GM21390 (cell line): ENCODE measurements around the gene KLF4.

Experiments
- ATAC-seq: cut with Tn5 transposase; IDR thresholded peaks from one replicate; pipeline ENCODE4 v1.9.1; 2021; ENCODE audit not compliant: unreplicated experiment

Gene KLF4

DNA sequence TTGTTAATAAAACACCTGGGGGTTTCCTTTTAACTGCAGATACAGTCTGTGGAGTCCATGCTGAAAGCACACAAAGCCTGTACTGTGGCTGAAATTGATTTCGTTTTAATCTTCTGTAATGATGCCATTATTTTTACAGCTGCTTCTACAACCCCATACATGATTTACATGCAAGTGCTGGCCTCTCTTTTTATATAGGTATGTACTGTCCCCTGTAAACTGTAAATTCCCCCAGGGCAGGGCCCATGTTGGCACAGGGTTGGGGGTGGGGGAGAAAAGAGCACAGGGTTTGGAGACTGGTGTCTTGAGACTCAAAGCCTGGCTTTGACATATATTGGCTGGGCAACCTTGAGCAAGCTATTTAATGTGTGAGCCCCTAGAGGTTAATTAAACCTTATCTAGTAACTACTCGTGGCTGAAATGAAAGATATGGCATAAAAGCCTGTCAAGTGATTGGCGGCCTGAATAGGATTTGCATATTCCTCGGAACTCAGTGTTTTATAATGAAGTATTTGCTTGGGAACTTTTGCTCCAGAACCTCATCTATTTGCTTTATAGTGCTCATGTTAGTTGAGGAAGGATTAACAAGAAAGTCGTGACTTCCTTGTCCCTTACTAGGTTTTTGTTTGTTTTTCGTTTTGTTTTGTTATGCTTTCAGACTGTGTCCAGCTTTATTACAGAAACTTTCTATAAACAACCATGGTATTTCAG lies 34.0 kb downstream of the KLF4 start:
- no peak for ATAC-seq

DNA sequence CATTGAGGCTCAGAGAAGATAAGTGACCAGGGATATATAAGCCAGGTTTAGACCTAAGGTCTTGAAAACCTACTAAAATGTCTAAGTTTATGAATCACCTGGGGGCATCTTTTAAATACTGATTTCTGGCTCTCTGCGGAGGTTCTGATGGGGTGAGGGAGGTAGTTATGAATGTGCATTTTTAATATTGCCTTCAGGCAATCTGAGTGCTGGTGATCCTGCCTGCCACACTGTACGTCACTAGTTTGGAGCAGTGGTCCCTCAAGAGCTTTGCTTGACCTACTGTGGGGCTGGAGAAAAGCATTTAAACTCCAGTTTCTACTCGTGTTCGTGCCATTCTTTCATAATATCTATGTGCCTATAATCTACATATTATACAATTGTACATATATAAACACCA lies 36.1 kb downstream of the KLF4 start:
- ATAC-seq: no peak

DNA sequence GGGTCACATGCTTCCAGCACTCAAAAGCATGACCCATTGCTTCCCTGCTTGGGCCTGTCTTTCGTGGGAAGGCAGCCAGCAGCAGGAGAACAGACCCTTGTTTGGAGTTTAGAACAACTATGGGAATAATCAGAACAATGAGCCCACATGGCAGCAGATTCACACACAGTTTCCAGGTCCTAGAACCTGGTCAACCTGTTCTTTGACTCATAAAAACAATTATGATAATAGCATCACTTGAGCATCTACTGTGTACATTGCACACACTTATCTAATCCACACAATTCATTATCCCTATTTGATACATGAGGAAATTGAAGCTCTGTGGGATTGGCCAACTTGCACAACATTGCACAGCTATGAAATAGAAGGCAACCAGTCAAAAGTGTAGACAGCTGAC lies 41.7 kb downstream of the KLF4 start:
- no peak for ATAC-seq

DNA sequence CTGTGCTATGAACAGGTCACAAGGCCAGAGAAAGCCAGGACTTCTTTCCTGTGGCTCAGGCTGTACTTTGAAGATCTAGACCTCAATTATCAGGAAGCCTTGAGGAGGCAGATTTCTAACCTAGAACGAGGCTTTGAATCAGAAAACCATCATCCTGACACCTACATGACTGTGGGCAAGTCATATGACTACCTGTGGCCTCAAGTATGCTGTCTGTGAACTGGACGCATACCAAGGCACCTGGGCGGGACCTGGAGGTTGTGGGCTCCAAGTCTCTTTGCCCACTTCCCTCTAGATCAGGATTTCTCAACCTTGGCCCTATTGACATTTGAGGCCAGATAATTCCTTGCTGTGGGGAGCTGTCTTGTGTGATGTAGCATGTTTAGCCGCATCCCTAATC lies 42.5 kb downstream of the KLF4 start:
- no peak for ATAC-seq

DNA sequence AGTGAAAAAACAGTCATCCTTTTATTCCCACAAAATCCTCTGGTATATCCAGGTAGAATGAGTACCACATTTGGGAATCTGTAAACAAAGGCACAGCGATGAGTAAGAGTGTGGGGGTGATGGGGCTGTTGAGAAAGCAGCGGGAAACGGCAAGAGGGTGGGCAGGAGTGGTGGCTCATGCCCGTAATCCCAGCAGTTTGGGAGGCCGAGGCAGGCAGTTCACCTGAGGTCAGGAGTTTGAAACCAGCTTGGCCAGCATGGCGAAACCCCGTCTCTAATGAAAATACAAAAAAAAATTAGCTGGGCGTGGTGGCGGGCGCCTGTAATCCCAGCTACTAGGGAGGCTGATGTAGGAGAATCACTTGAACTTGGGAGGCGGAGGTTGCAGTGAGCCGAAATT lies 43.1 kb downstream of the KLF4 start:
- no peak for ATAC-seq

DNA sequence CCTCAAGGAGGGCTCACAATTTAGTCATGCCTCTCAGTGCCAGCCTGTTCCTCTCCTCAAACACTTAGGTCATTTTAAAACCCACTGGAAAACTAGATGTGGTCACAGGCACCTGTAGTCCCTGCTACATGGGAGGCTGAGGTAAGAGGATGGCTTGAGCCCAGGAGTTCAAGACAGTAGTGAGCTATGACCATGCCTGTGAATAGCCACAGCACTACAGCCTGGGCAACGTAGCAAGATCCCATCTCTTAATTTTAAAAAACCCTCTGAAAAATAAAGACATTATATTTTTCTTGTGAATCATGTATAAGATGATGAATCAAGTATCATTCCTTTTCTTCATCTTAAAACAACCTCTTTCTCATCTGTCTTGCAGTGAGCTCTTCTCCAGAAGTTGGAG lies 45.8 kb downstream of the KLF4 start:
- no peak for ATAC-seq

DNA sequence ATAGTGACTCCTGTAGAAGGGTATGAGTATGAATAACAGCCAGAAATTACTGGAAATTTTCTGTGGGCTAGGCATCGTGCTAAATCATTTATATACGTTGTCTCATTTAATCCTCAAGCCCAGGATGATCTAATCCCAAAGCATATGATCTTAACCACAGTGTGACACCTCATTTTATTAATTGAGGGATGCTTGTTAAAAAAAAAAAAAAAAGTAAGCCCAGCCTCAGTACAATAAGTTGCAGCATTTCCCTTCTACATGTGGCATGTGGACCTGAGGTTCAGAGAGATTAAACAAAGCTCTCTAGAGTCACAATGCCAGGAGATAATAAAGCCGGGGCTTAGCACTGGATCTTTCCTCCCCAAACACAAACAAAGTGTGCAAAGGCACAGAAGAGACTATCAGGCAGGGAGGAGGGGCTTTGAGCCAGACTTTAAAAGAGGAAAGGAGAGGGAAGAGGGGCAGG lies 49.5 kb downstream of the KLF4 start:
- no peak for ATAC-seq

DNA sequence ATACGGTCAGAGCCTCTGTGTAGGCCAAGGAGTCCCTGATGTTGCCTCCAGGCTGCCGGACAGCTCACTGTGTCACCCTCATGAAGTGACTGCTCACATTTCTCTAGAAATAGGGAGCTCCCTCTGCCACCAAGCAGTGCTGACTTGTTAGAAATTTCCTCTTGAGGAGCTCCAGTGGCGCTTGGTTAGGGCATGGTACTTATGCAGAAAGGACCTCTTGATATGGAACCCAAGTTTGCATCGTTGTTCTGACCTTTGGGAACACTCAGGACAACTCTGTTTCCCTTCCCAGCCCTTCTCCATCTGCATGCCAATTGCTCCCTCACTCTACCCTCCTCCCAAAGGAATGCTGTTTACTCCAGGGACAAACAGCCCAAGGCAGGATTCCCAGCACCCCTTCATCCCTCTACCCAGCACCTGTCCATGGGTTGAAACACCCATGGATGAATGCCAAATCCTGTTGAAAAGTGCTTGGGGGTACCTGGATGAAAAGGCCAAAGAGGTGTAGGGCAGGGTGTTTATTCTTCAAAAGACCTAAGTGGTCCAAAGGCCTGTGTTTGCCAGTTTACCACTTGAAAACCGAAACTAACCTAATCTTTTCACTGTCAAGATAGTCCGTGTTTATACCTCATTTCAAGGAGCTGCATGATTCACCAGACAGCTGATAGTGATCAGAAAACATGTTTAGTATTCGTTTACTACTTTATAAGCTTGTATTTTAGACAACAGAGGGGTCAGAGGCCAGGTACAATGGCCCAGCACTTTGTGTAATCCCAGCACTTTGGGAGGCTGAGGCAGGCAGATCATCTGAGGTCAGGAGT lies 51.1 kb downstream of the KLF4 start:
- ATAC-seq: no peak

DNA sequence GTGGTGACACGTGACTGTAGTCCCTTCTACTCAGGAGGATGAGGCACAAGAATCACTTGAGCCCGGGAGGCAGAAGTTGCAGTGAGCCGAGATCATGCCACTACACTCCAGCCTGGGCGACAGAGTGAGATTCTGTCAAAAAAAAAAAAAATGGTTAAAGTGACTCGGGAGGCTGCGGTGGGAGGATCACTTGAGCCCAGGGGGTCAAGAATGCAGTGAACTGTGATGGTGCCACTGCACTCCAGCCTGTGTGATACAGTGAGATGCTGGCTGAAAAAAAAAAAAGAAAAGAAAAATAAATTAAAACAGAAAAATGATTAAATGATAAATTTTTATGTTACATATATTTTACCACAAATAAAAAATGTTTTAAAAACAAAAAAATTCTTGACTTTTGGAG lies 51.9 kb downstream of the KLF4 start:
- ATAC-seq: no peak

DNA sequence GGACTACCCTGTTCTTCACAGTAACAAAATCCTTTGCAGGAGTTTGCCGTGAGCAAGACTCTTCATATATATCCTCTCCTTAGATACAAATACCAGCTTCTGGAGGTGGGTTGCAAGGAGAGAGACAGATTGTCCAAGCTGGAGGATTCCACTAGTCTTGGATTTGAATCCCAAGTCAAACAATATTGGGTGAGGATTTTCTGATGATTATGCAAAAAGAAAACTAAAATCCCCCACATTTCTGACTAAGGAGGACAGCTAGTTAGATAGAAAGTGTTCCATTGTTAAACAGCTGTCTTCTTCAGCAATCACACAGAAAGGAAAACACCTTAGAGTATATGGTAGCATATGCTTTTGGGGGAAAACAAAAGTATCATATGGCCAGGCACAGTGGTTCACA lies 54.2 kb downstream of the KLF4 start:
- no peak for ATAC-seq
